ENCODE measurements around the gene DHPS. TPM values are rescaled to one million over a fixed set of nuclear protein-coding genes. Genes with fewer than 3 reads are reported as not detected.
A peak's percentile ranks its signal among the peaks of the same experiment; 100 is the strongest.

Gene DHPS
- total RNA-seq, 4 donors from 2014 or later: 77.3 to 122 (median 92.1) TPM

- TF ChIP-seq POLR2AphosphoS5 (IDR thresholded peaks at IDR 0.05) (no peak), CTCF (IDR thresholded peaks at IDR 0.05) (no peak), POLR2A (IDR thresholded peaks at IDR 0.05) (no peak), EP300 (IDR thresholded peaks at IDR 0.05) (no peak)
- Histone ChIP-seq H3K27ac (peak overlapping the region in 3 of 4 donors; percentile 92 to 98 (median 95)), H3K4me1 (peaks cover 0 to 69% (median 35%) of the 10 kb centered on the region in 3 donors), H3K36me3 (peaks cover 0 to 41% of the 10 kb centered on the region in 2 donors), H3K27me3 (no peaks in the 10 kb centered on the region), H3K9me3 (no peaks in the 10 kb centered on the region), H3K4me3 (peak overlapping the region in 1 of 2 donors; percentile 85)
- 64 to 79% methylated on average over 2 to 3 of the region's 4 CpGs for WGBS, 2 donors (ENCODE audit: low coverage in 1 of 2)
- ATAC-seq: no peak
Measured at GRCh38 chr19:12667731-12668302, 13.9 kb downstream of the DHPS start.

DNA sequence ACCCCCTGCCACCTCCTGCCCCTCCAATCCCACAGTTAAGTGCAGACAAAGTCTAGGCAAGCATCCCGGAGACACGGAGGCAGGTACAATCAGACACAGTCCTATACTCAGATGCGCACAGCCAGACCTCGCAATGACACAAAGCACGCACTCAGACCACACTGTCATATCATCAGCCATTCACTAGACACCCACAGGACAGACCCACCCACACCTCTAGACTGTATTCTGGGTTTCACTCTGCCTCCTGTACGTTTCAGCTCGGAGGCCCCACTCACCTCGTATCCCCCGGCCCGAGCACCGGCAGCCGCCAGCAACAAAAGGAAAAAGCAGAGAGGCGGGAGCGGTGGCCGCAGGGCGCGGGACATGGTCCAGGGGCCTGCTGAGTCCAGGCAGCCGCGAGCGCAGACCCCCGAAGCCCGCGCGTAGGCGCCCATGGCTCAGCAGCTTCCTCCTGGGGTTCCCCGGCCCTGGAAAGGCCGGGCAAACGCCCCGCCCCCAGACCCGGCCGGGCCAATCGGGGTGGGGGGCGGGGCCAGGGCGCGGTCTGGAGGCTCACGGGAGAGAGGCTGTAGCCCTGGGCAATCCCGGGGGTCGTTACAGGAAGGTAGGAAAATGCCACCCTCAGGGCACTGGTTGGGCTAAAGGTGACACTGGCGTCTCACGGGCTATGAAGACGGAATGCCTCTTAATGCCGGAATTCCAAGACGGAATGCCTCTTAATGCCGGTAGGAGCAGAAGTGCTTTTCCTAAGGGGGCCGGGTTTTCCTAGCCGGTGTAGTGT lies 15.2 kb downstream of the DHPS start, which contains the start of the genes MAN2B1 and WDR83:
TSS of gene MAN2B1 (minus strand) at position 478 of the 784 bp plus-strand sequence. CDS start at position 437, 41 bp downstream.
TSS of gene WDR83 (plus strand) at position 543 of the 784 bp plus-strand sequence. CDS start 2,984 bp downstream, outside the sequence.
- H3K9me3 ChIP-seq: no peaks in the 10 kb centered on the region
- peak; percentile 88 for ATAC-seq
- H3K27ac ChIP-seq: peak within 1 kb of the TSS; percentile 40 to 89 (median 81)
- no peak for TF ChIP-seq CTCF (IDR thresholded peaks at IDR 0.05)
- TF ChIP-seq POLR2A (IDR thresholded peaks at IDR 0.05): peak; percentile 40 to 41
- peak; percentile 12 for TF ChIP-seq POLR2AphosphoS5 (IDR thresholded peaks at IDR 0.05)
- TF ChIP-seq EP300 (IDR thresholded peaks at IDR 0.05): no peak
- peak within 1 kb of the TSS; percentile 61 to 66 for H3K4me3 ChIP-seq
- peaks cover 0 to 62% (median 35%) of the 10 kb centered on the region in 3 donors for H3K4me1 ChIP-seq
- H3K36me3 ChIP-seq: peaks cover 0 to 46% of the 10 kb centered on the region in 2 donors
- WGBS, 2 donors (ENCODE audit: low coverage in 1 of 2): 0 to 5% methylated on average over 7 to 11 of the region's 46 CpGs
- H3K27me3 ChIP-seq: no peaks in the 10 kb centered on the region

GRCh38 chr19:12665671-12666264 lies 15.9 kb downstream of the DHPS start:
- 50 to 52% methylated on average over 2 to 12 of the region's 12 CpGs for WGBS, 2 donors (ENCODE audit: low coverage in 1 of 2)
- H3K27me3 ChIP-seq: no peaks in the 10 kb centered on the region
- no peak for ATAC-seq
- H3K9me3 ChIP-seq: no peaks in the 10 kb centered on the region
- no peak for TF ChIP-seq EP300 (IDR thresholded peaks at IDR 0.05)
- TF ChIP-seq CTCF (IDR thresholded peaks at IDR 0.05): no peak
- no peak for TF ChIP-seq POLR2AphosphoS5 (IDR thresholded peaks at IDR 0.05)
- no peak for TF ChIP-seq POLR2A (IDR thresholded peaks at IDR 0.05)
- peak overlapping the region in 3 of 4 donors; percentile 81 to 89 (median 81) for H3K27ac ChIP-seq
- peaks cover 0 to 55% (median 34%) of the 10 kb centered on the region in 3 donors for H3K4me1 ChIP-seq
- peaks cover 0 to 53% of the 10 kb centered on the region in 2 donors for H3K36me3 ChIP-seq
- peak overlapping the region; percentile 61 to 66 for H3K4me3 ChIP-seq

DNA sequence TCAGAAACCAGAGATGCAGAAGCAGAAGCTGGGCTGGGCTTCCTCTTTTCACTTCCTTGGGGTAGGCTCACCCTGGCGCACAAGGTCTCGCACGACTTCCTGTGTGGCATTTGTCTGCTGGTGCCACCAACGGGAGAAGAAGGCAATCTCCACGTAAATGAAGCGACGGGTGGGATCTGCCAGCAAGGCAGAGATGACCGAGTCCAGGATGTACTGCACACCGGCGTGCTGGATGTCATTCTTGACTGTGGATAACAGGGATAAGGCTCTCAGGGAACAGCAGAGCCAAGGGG lies 16.5 kb downstream of the DHPS start:
- Histone ChIP-seq H3K27me3 (no peaks in the 10 kb centered on the region), H3K4me3 (peak overlapping the region in 1 of 2 donors; percentile 66), H3K4me1 (peaks cover 0 to 49% (median 29%) of the 10 kb centered on the region in 3 donors), H3K27ac (no peak overlapping the region), H3K9me3 (no peaks in the 10 kb centered on the region), H3K36me3 (peaks cover 0 to 58% of the 10 kb centered on the region in 2 donors)
- WGBS, 2 donors (ENCODE audit: low coverage in 1 of 2): 89 to 94% methylated on average over 9 of the region's 10 CpGs
- ATAC-seq: no peak
- TF ChIP-seq POLR2AphosphoS5 (IDR thresholded peaks at IDR 0.05): no peak
- no peak for TF ChIP-seq POLR2A (IDR thresholded peaks at IDR 0.05)
- no peak for TF ChIP-seq CTCF (IDR thresholded peaks at IDR 0.05)

Measured in gastroesophageal sphincter (tissue), 4 donors.